HFFc6 (cell line): Measurements from ENCODE around the gene LSM14A. TPM values are rescaled to one million over a fixed set of nuclear protein-coding genes. Genes with fewer than 3 reads are reported as not detected.

Source experiments
- DNase-seq: peaks from one replicate; pipeline ENCODE4 v3.0.0-alpha.2; 2018
- H3K27ac Mint-ChIP-seq: 2 replicates; pipeline ENCODE4 v1.8.0; 2020; ENCODE audit warnings: mild to moderate bottlenecking, mixed read lengths
- H3K27me3 Mint-ChIP-seq: 2 replicates; pipeline ENCODE4 v1.8.0; 2021; ENCODE audit warnings: mild to moderate bottlenecking, moderate library complexity, mixed read lengths; ENCODE audit not compliant: insufficient read depth
- H3K36me3 Mint-ChIP-seq: 2 replicates; pipeline ENCODE4 v1.8.0; 2021; ENCODE audit warnings: low read depth, mixed read lengths
- H3K4me1 Mint-ChIP-seq: 2 replicates; pipeline ENCODE4 v1.8.0; 2020; ENCODE audit warnings: low read depth, mixed read lengths
- H3K4me3 Mint-ChIP-seq: 2 replicates; pipeline ENCODE4 v1.8.0; 2020; ENCODE audit warnings: mild to moderate bottlenecking, moderate library complexity, mixed read lengths
- H3K9me3 Mint-ChIP-seq: 2 replicates; pipeline ENCODE4 v1.8.0; 2020; ENCODE audit warnings: mild to moderate bottlenecking, mixed read lengths
- CTCF ChIP-seq: fragments of 200-600 bp; sonication (generic); IDR thresholded peaks from 2 replicates; pipeline ENCODE4 v1.5.0; 2021; ENCODE audit warnings: antibody characterized with exemption, mild to moderate bottlenecking
- total RNA-seq, 6 experiments: library from RNA; stranded (reverse); fragmentation: NEBNext Ultra II Directional; extraction: Animal tissue kit (Norgen Biotek cat#: 25700); gene quantifications; 2 replicates in 1 of 6; 3 replicates in 5 of 6; pipeline ENCODE4 v1.2.3, GENCODE V29; 2021

LSM14A gene
- total RNA-seq, 6 experiments from 2014 or later = 66.5 to 92.9 (median 87.0) TPM

GRCh38 chr19:34208291-34208884, 36.1 kb downstream of the LSM14A start:
- Mint-ChIP-seq H3K27ac (no peak overlapping the region), H3K36me3 (peaks cover 22% of the 10 kb centered on the region), H3K27me3 (no peaks in the 10 kb centered on the region; the same call in 1 of the 2 replicates), H3K4me1 (peaks cover 13% of the 10 kb centered on the region), H3K4me3 (no peak overlapping the region), H3K9me3 (no peaks in the 10 kb centered on the region)
- TF ChIP-seq CTCF = no peak
- no peak for DNase-seq

GRCh38 chr19:34209726-34210125, 37.4 kb downstream of the LSM14A start:
- no peak for DNase-seq
- Mint-ChIP-seq H3K27ac (no peak overlapping the region), H3K36me3 (peaks cover 17% of the 10 kb centered on the region), H3K27me3 (no peaks in the 10 kb centered on the region), H3K9me3 (no peaks in the 10 kb centered on the region), H3K4me3 (no peak overlapping the region), H3K4me1 (0 out of 2 replicates have a peak, but pooled peaks cover 5% of the 10 kb centered on the region)
- no peak for TF ChIP-seq CTCF

GRCh38 chr19:34213283-34213682, 41.0 kb downstream of the LSM14A start:
- H3K4me1 Mint-ChIP-seq = peaks cover 14% of the 10 kb centered on the region
- no peak overlapping the region for H3K4me3 Mint-ChIP-seq
- H3K27ac Mint-ChIP-seq = no peak overlapping the region
- no peak for TF ChIP-seq CTCF
- H3K27me3 Mint-ChIP-seq = no peaks in the 10 kb centered on the region
- no peaks in the 10 kb centered on the region for H3K9me3 Mint-ChIP-seq
- peaks cover 13% of the 10 kb centered on the region; the same call in 1 of the 2 replicates for H3K36me3 Mint-ChIP-seq
- DNase-seq = no peak

GRCh38 chr19:34214040-34214439, 41.7 kb downstream of the LSM14A start:
- no peaks in the 10 kb centered on the region for H3K9me3 Mint-ChIP-seq
- H3K4me1 Mint-ChIP-seq = peaks cover 21% of the 10 kb centered on the region
- no peak for DNase-seq
- H3K27ac Mint-ChIP-seq = no peak overlapping the region
- no peaks in the 10 kb centered on the region for H3K27me3 Mint-ChIP-seq
- H3K36me3 Mint-ChIP-seq = peaks cover 13% of the 10 kb centered on the region
- TF ChIP-seq CTCF = no peak
- no peak overlapping the region for H3K4me3 Mint-ChIP-seq

- H3K27ac Mint-ChIP-seq = no peak overlapping the region
- no peaks in the 10 kb centered on the region for H3K9me3 Mint-ChIP-seq
- no peak overlapping the region for H3K4me3 Mint-ChIP-seq
- TF ChIP-seq CTCF = no peak
- DNase-seq = no peak
- H3K27me3 Mint-ChIP-seq = no peaks in the 10 kb centered on the region
- H3K4me1 Mint-ChIP-seq = peaks cover 22% of the 10 kb centered on the region
- peaks cover 21% of the 10 kb centered on the region for H3K36me3 Mint-ChIP-seq
Observed at GRCh38 chr19:34215006-34215665, 42.8 kb downstream of the LSM14A start.
